ENCODE results near the gene TWIST2. TPM values are rescaled to one million over a fixed set of nuclear protein-coding genes. Genes with fewer than 3 reads are reported as not detected.
A peak's percentile ranks its signal among the peaks of the same experiment; 100 is the strongest.

Gene TWIST2
- total RNA-seq, 1 donor from 2014 or later: 12.9 TPM

- no peak for DNase-seq (ENCODE audit: low spot score)
Measured at GRCh38 chr2:238856713-238857567, 9.1 kb downstream of the TWIST2 start.

- no peak for DNase-seq (ENCODE audit: low spot score)
Measured at GRCh38 chr2:238857959-238858358, 10.1 kb downstream of the TWIST2 start.

- DNase-seq (ENCODE audit: low spot score): no peak
Measured at GRCh38 chr2:238859636-238860347, 11.9 kb downstream of the TWIST2 start.

GRCh38 chr2:238861013-238861730, 13.3 kb downstream of the TWIST2 start:
- no peak for DNase-seq (ENCODE audit: low spot score)

- no peak for DNase-seq (ENCODE audit: low spot score)
Measured at GRCh38 chr2:238861766-238862315, 14.0 kb downstream of the TWIST2 start.

GRCh38 chr2:238862701-238863100, 14.8 kb downstream of the TWIST2 start:
- no peak for DNase-seq (ENCODE audit: low spot score)

GRCh38 chr2:238863231-238863630, 15.3 kb downstream of the TWIST2 start:
- DNase-seq (ENCODE audit: low spot score): no peak

- DNase-seq (ENCODE audit: low spot score): no peak
Measured at GRCh38 chr2:238863749-238864206, 15.9 kb downstream of the TWIST2 start.

- DNase-seq (ENCODE audit: low spot score): peak; percentile 92
Measured at GRCh38 chr2:238864207-238865014, 16.5 kb downstream of the TWIST2 start.

- DNase-seq (ENCODE audit: low spot score): no peak
Measured at GRCh38 chr2:238865015-238865719, 17.3 kb downstream of the TWIST2 start.

- no peak for DNase-seq (ENCODE audit: low spot score)
Measured at GRCh38 chr2:238865744-238866355, 18.0 kb downstream of the TWIST2 start.

- DNase-seq (ENCODE audit: low spot score): no peak
Measured at GRCh38 chr2:238866656-238867277, 18.9 kb downstream of the TWIST2 start.

GRCh38 chr2:238868067-238868524, 20.2 kb downstream of the TWIST2 start:
- no peak for DNase-seq (ENCODE audit: low spot score)

- DNase-seq (ENCODE audit: low spot score): peak; percentile 63
Measured at GRCh38 chr2:238868616-238869292, 20.9 kb downstream of the TWIST2 start.

- DNase-seq (ENCODE audit: low spot score): no peak
Measured at GRCh38 chr2:238869293-238870124, 21.6 kb downstream of the TWIST2 start.

- no peak for DNase-seq (ENCODE audit: low spot score)
Measured at GRCh38 chr2:238870261-238870660, 22.4 kb downstream of the TWIST2 start.

- no peak for DNase-seq (ENCODE audit: low spot score)
Measured at GRCh38 chr2:238872026-238872425, 24.1 kb downstream of the TWIST2 start.
